KOPT-K1 (cell line): ENCODE results near the gene INAFM2.

Experiments used
- H3K27ac ChIP-seq: fragments of 200-600 bp; sonication (generic); 2 replicates; pipeline ENCODE4 v1.5.1; 2016; ENCODE audit warnings: antibody characterized with exemption, mild to moderate bottlenecking, low read depth, low read length; ENCODE audit not compliant: poor library complexity, severe bottlenecking
- H3K36me3 ChIP-seq: fragments of 200-600 bp; sonication (generic); 2 replicates; pipeline ENCODE4 v1.5.1; 2017; ENCODE audit warnings: antibody characterized with exemption, mild to moderate bottlenecking, low read length, moderate library complexity; ENCODE audit not compliant: insufficient read depth
- H3K9me3 ChIP-seq: fragments of 200-600 bp; sonication (generic); 2 replicates; pipeline ENCODE4 v1.5.1; 2017; ENCODE audit warnings: antibody characterized with exemption, low read length, mild to moderate bottlenecking; ENCODE audit not compliant: insufficient read depth, poor library complexity, severe bottlenecking

The INAFM2 gene

DNA sequence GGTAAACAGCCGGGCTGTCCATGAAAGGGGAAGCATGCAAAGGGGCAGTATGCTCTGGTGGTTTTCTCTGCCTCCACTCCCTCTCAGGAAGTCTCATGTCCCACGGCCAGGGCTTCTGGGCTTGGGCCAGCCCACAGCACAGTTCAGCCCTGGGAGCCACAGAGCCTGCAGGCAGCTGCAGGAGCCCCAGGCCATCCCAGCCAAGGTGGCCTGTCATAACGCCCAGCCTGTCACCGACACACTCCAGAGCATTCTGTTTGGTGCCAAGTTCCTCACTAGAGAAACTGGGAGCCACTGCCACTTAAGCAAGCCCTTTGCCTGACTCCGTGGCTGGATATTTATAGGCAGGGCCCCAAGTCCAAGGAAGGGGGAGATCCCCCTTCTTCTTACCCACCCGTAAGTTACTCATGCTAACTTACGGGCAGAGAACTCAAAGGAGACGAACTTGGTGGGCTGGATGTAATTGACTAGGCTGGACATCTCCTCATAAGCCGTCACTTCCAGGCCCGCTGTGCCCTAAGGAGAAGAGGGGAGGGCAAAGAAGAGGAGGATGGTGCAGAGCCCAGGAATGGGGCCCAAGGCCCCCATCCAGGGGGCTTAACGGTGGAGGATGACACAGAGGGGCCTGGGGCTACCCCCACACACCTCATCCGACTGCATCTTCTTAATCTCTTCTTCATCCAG lies 27.5 kb upstream of the INAFM2 start:
- Histone ChIP-seq H3K9me3 (peaks cover 4% of the 10 kb centered on the region), H3K27ac (no peak overlapping the region), H3K36me3 (peaks cover 17% of the 10 kb centered on the region; the same call in 1 of the 2 replicates)

DNA sequence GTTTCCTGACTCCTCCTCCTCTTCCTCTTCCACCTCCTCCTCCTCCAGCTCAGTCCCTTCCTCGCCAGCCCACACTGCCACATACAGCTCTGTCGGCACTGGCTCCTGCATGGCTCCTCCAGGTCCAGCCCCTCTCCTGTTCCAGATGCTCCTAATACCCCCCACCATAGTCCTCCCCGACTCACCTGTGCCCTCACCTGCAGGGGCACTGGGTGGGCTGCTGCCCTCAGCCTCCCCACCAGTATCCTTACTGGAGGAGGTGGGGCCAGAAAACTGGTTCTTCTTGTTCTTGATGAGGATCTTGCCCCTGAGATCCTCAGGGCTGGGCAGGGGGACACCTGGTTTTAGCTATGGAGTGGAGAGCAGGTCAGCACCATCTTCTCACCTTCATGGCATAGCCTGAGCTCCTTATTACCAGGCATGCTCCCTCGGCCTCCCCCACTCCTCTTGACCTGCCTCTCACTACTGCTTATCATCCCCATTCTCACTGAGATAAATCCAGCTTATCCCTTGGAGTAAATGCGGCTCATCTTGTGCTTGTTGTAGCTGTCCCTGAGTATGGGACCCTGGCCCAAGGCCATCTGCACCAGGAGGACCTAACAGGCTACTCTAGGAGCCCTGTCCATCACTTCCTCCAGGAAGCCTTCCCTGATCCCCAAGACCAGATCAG lies 26.8 kb upstream of the INAFM2 start:
- H3K36me3 ChIP-seq = peaks cover 22% of the 10 kb centered on the region; the same call in 1 of the 2 replicates
- H3K27ac ChIP-seq = no peak overlapping the region
- H3K9me3 ChIP-seq = peaks cover 4% of the 10 kb centered on the region

DNA sequence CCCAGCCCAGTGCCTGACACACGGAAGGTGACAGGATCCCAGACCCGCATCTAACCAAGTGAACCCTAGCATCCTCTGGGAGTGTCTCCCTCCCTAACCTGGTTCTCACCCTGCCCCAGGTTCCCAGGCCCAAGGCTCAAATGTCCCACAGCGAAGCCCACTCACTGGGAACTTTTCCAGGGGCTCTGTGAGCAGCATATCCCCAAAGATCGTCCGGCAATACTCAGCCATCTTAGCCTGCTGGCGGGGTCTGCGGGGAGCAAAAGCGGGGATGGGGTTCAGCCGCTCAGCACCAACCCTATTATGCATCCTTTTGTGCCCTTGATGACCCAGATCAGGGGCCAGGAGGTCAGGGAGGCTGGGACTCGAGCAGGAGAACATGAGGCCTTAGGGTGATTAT lies 26.1 kb upstream of the INAFM2 start:
- H3K36me3 ChIP-seq = peaks cover 29% of the 10 kb centered on the region; the same call in 1 of the 2 replicates
- no peak overlapping the region for H3K27ac ChIP-seq

DNA sequence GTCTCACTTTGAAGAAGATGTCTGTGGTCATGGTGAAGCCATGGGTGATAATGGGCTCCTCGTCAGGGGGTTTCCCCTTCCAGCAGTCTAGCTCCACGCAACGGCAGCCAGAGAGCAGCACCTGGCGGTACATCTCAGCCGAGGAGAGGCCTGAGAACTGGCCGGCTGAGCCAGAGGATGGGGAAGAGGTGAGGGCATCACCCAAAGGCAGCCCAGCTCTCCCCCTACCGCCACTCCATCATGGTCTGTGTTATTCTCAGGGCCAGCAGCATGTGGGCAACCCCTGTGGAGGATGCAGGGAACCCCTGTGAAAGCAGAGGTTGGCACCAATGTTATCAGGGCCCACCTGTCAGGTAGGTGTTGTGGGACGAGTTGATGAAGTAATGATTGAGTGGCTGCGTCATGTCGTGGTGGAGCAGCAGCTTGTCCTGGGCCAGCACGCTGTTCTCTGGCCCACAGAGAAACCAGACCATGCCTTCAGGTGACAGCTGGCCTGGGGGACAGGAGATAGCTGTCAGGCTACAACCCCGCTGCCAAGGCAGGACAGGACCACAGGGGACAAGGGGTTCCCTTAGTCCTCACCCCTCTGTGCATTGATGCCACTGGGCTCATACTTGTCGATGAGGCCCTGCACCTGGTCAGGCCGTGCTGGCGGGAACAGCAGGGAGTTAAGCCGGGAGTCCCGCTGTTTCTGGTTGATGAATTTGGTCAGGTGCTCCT lies 25.1 kb upstream of the INAFM2 start:
- Histone ChIP-seq H3K36me3 (peaks cover 39% of the 10 kb centered on the region; the same call in 1 of the 2 replicates), H3K27ac (no peak overlapping the region), H3K9me3 (peaks cover 4% of the 10 kb centered on the region)

More for the DNA sequence above, 26.1 kb upstream of the INAFM2 start:
- H3K9me3 ChIP-seq = peaks cover 4% of the 10 kb centered on the region

DNA sequence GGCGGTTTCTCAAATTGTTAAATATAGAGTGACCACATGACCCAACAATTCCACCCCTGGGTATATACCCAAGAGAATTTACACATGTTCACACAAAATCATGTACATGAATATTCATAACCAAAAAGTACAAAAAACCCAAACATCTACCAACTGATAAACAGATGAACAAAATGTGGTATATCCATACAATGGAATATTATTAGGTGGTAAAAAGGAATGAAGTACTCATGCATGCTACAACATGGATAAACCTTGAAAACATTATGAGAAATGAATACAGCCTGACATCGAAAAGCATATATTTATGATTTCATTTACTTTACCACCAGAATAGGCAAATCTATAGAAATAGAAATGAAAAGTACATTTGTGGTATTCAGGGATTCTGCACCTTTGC lies 23.1 kb upstream of the INAFM2 start:
- H3K9me3 ChIP-seq = peaks cover 4% of the 10 kb centered on the region
- H3K27ac ChIP-seq = no peak overlapping the region
- H3K36me3 ChIP-seq = peaks cover 44% of the 10 kb centered on the region; the same call in 1 of the 2 replicates

DNA sequence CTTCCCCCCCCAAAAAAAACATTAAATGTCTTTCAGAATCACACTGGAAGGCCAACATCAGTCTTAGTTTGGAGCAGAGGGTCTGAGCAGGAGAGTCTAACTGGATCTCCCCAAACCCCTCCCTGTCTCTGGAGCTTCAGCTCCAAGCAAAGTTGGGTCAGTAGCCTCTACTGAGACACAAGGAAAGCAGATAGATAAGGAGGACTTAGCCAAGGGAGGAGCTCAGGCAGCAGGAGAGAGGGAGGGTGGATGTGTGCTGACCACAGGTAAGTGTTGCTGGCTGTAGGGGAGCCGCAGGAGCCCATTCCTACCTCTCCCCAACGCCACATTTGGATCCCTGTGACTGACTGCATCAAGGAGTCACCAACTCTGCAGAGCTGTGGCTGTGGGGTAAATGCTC lies 22.7 kb upstream of the INAFM2 start:
- Histone ChIP-seq H3K27ac (no peak overlapping the region), H3K36me3 (peaks cover 44% of the 10 kb centered on the region; the same call in 1 of the 2 replicates), H3K9me3 (peaks cover 4% of the 10 kb centered on the region)

DNA sequence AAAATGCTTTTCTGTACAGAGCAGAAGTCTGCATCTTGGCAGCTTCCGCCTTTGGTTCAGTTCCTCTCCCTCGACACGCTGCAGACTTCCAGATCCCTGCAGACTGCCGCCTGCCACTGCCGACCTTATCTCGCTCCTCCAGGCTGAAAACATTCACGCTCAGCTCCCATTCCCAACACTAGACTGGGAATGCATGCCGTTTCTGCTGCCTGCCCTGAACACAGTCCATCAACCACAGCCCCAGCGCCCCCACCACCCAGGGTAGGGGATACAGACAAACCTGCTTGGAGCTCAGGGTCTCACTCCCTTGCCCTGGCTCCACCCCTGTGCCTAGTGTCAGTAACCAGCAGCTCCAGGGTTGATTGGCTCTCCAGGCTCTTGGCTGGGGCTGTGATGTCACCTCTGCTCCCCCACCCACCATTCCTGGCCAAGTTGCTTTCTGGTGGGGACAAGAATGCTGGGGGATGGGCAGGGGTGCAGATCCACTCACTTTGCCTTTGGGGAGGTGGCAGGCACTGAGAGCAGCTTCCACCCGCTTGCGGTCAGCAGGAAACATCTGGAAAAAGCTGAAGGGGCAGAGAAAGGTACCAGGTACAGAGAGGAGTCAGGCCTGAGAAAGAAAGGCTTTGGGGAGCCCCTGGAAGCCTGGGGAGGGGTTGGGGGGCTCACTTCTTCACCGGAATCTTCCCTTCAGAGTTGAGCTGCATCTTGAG lies 21.9 kb upstream of the INAFM2 start:
- Histone ChIP-seq H3K9me3 (peaks cover 4% of the 10 kb centered on the region), H3K27ac (no peak overlapping the region), H3K36me3 (peaks cover 44% of the 10 kb centered on the region; the same call in 1 of the 2 replicates)

DNA sequence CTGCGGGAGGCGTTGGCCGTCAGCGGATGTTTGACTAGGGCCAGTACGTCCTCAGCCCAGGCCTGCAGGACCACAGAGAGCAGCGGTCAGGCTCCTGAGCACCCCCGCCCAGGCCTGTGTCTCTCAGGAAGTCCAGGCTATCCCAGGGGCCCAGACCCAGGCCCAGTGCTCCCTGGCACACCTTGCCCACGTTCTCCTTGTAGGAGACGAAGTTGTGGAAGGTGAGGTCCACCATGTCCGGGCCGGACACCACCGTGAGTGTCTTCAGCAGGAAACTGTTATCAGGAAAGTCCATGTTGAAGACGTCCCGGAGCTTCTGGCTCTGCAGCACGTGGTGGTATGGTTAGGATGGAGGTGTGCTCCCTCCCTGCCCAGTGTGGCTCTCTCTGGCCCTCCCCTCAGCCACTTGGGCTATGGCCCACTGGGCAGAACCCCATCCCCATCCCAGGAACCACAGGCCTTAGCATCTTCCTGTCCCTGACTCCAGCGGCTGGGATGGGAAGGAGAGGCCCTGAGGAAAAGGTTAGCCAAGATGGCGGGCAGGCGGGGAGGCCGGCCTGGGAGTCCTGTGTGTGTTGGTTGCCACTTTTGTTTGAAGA lies 21.1 kb upstream of the INAFM2 start:
- Histone ChIP-seq H3K36me3 (peaks cover 44% of the 10 kb centered on the region; the same call in 1 of the 2 replicates), H3K9me3 (peaks cover 4% of the 10 kb centered on the region), H3K27ac (no peak overlapping the region)

DNA sequence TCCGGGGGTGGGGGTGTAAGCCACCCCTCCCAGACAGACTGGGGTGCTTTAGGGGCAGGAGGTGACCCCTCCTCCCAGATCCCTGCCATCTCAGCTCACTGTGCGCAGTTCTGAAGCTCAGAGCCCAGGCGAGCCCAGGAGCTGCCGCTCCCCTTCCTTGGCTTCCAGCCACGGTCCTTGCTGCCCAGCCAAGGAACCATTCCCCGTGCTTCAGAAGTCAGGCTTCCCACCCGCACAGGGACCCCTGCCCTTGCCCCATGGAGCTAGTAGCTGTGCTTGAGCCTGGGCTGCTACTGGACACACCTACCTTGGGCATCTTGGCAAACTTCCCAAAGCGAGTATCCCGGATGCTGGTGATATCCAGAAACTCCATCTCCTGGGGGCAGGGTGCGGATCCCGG lies 20.5 kb upstream of the INAFM2 start:
- no peak overlapping the region for H3K27ac ChIP-seq
- H3K9me3 ChIP-seq = peaks cover 4% of the 10 kb centered on the region
- H3K36me3 ChIP-seq = peaks cover 44% of the 10 kb centered on the region; the same call in 1 of the 2 replicates

DNA sequence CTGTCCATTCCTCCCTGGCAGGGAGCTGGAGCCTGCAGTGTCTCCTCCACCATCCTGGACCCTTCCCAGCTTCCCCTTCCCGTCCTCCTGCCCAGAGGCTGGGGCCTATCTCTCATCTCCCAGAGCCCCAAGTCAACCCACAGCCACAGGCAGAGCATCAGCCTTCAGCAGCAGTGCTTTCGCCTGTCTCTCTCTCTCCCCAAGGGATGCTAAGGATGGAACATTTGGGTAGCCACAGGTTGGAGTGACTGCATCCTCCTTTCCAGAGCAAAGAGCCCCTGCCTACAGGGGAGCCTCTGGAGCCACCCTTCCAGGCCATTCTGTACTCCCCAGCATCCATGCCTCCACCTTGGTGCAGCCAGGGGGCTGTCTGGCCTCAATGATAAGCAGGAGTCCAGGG lies 19.9 kb upstream of the INAFM2 start:
- H3K9me3 ChIP-seq = peaks cover 4% of the 10 kb centered on the region
- peaks cover 40% of the 10 kb centered on the region; the same call in 1 of the 2 replicates for H3K36me3 ChIP-seq
- H3K27ac ChIP-seq = no peak overlapping the region

DNA sequence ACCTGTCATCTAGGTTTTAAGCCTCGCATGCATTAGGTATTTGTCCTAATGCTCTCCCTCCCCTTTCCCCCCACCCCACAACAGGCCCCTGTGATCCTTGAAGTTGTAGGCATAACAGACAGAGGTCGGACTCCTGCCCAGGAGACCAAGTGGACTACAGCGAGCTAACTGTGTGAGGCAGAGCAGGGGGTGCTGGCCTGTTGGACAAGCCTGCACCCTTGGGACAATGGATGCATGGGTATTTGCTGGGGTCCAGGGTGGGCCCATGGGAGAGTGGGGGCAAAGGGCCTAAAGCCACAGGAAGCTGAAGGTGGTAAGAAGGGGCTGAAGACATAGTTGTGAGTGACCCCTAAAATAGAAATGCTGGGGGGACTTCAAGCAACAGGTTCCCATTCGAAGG lies 18.2 kb upstream of the INAFM2 start:
- Histone ChIP-seq H3K9me3 (peaks cover 2% of the 10 kb centered on the region), H3K36me3 (peaks cover 33% of the 10 kb centered on the region; the same call in 1 of the 2 replicates), H3K27ac (no peak overlapping the region)

DNA sequence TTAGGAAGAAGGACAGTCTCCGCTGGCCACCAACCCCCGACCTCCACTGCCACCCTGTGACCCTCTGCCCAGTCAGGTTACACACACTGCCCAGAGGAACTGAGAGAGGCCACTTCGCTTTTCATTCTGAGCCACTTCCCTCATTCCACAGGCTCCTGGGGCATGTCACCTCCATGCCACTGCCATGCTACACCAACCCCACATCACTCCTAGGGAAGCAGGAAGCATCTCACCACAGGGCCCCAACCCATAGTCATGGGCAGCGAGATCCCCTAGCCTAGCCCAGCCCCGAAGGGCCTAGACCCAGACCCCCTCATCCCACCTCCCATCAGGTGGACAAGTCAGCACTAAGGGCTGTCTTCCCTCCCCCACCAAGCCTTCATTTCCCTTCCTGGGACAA lies 17.1 kb upstream of the INAFM2 start:
- Histone ChIP-seq H3K27ac (peak overlapping the region; percentile 99), H3K36me3 (peaks cover 25% of the 10 kb centered on the region; the same call in 1 of the 2 replicates), H3K9me3 (no peaks in the 10 kb centered on the region)

DNA sequence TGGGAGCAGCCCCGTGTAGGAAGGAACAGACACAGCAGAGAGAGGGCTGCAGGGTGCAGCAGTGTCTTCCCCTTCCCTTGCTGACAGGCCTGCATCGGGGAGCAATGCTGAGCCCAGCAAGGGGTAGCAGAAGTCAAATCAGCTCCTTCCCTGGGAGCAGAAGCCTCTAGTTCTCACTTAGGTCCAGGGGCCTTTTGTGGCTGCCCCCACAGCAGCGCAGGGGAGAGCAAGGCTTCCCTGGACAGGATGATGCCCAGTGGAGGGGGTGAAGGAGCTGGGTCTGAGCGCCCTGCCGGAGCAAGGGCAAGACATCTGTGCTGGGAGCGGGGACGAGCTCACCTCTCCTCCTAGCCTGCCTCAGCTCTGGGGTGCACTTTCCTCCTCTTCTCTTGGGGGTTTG lies 16.6 kb upstream of the INAFM2 start:
- Histone ChIP-seq H3K36me3 (peaks cover 19% of the 10 kb centered on the region; the same call in 1 of the 2 replicates), H3K27ac (peak overlapping the region; percentile 99), H3K9me3 (no peaks in the 10 kb centered on the region)

DNA sequence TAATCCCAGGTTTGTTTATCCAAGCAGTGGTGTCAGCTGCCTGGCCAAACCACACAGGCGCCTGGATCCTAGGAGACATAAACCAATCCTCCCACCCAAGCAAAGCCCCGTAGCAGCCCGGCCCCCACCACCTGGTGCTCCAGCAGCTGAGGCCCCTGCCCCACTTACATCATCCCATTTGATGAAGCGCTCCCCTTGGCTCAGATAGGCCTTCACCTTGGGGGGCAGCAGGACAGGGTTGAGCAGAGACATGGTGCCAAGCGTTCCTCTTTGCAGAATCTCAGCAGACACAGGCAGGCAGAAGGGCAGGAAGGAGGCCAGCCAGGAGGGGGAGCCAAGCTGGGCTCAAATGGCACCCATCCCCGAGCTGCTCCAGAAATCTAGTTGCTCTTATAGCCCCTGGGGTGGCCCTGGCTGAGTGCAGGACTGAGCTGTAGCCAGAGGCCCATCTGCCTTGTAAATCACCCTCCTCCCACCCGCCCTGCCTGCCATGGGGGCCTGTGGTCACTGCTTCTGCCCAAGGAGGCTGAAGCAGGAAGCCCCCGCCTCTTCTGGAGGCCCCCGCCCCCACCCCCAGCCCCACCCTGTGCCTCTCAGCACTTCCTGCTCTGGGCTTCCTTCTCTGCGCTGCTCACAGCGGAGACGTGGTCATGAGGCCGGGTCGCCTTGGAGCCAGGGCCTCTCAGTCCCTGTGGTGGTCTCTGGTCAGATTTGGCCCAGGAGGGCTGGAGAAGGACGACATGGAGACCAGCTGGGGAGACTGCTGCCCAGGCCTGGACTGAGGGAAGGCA lies 15.9 kb upstream of the INAFM2 start, which contains the start of gene PLCB2:
Gene PLCB2 (minus strand): TSS at position 515 of the 791 bp plus-strand sequence. CDS start 263 bp downstream, at position 252.
- H3K36me3 ChIP-seq = peaks cover 12% of the 10 kb centered on the region; the same call in 1 of the 2 replicates
- H3K27ac ChIP-seq = peak within 1 kb of the TSS; percentile 99
- no peaks in the 10 kb centered on the region for H3K9me3 ChIP-seq
